Measurements from ENCODE around the gene TNXB. TPM values are rescaled to one million over a fixed set of nuclear protein-coding genes. Genes with fewer than 3 reads are reported as not detected.
"Not testable (repeated sequence)": the region's sequence is repeated elsewhere in the genome, so short reads cannot be mapped to it uniquely, and the experiment has no call there.

The TNXB gene
- total RNA-seq, 1 donor = 2.8 TPM

DNA sequence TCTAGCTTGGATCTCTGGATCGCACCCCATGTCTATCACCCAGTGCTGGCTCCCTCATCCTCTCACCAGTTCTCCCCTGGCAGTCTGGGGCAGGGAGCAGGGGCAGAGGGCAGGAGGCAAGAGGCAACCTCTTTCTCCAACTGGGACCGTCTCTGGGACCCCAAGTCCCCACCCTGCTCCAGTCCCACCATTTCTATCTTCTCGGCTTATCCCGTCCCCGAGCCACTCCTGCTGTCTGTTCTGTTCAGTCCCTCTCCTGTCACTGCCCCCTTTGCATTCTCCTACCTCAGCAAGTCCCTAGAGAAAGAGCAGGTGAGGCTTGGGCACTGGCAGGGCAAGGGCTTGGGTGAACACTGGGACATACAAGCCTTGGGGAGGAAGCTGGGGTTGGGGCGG lies 625 bp upstream of the TNXB start:
- H3K4me3 ChIP-seq (ENCODE audit: low read length) = no peak overlapping the region
- peaks cover 11% of the 10 kb centered on the region for H3K4me1 ChIP-seq (ENCODE audit: insufficient read depth, low read length)
- peaks cover 14% of the 10 kb centered on the region for H3K27me3 ChIP-seq (ENCODE audit: insufficient read depth, low read length)
- H3K9me3 ChIP-seq (ENCODE audit: low read depth, low read length) = no peaks in the 10 kb centered on the region

DNA sequence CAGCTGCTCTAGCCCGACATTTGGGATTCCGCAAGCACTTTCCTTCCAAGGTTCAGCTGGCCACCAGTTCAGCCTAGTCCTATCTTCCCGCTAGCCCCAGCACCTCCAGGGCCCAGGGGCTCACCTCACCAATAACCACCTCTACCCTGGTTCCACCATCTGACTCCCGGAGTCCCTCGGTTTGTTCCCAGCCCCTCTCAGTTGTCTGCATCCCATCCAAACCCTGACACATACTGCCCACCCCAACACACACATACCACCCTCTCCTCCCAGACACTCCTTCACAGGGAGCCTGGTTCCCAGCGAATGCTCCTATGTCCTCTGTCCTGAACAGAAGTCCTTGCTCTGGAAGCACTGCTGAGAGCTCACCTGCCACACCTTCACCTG lies 418 bp downstream of the TNXB start:
- peaks cover 11% of the 10 kb centered on the region for H3K4me1 ChIP-seq (ENCODE audit: insufficient read depth, low read length)
- H3K9me3 ChIP-seq (ENCODE audit: low read depth, low read length) = no peaks in the 10 kb centered on the region
- peaks cover 16% of the 10 kb centered on the region for H3K27me3 ChIP-seq (ENCODE audit: insufficient read depth, low read length)
- no peak overlapping the region for H3K4me3 ChIP-seq (ENCODE audit: low read length)

DNA sequence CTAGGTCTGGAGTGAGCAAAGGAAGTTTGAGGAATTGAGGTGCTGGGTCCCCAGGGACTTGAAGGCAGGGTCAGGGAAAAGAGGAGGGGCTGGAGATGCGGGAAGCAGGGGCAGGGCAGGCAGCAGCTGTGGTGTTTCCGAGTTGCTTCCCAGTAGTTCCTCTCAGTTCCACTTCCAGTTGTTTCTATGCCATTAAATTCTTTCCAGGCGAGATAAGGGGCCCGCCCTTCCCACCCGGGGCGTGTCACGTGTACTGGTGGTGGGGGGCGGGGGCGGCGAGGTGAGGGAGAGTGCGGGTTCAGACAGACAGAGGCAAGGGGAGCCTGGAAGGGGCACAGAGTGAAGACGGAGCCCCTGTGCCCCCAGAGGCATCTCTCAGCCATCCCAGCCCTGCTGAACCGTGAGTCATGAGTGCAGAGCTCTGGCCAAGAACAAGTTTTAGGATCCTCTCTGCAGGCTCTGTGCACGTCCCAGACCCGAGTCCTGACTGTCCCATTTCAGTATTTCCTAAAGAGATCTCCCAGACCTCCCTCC lies 977 bp downstream of the TNXB start:
- H3K27me3 ChIP-seq (ENCODE audit: insufficient read depth, low read length) = peaks cover 16% of the 10 kb centered on the region
- no peaks in the 10 kb centered on the region for H3K9me3 ChIP-seq (ENCODE audit: low read depth, low read length)
- peaks cover 11% of the 10 kb centered on the region for H3K4me1 ChIP-seq (ENCODE audit: insufficient read depth, low read length)
- H3K4me3 ChIP-seq (ENCODE audit: low read length) = no peak overlapping the region

DNA sequence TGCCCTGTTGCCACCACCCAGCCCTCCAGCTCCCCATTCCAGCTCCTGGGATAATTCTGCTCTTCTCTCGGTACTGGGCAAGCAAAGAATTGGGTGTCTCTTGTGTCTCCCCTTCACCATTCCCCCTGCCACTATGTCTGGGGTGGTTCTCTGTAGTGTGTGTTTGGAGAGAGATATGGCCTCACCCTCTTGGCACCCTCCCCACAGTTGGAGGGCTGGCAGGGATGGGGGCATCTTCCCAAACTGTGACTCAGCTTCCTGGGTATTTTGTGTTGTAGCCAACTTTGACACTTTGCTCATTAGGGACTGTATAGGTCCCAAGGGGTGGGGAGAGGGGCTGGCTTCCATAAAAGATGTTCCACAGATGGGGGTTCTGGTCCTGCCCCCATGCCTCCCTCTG lies 1.7 kb downstream of the TNXB start:
- Histone ChIP-seq H3K9me3 (ENCODE audit: low read depth, low read length) (no peaks in the 10 kb centered on the region), H3K4me1 (ENCODE audit: insufficient read depth, low read length) (peaks cover 11% of the 10 kb centered on the region), H3K4me3 (ENCODE audit: low read length) (no peak overlapping the region), H3K27me3 (ENCODE audit: insufficient read depth, low read length) (peaks cover 16% of the 10 kb centered on the region)

DNA sequence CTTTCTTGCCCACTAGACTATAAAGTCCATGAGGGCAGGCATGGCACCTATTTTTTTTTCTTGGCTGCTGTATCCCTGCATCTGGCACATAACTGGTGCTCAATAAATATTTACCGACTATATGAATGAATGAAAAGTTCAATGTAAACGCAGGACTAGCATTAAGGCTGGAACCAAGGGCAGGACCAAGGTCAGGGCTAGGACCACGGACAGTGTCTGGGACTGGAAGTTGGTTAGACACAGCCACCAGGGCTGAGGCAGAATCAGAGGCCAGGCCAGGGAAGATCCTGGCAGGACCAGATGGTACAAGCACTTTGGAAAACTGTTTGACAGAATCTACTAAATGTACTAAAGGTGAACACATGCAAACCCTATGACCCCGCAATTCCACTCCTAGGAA lies 3.7 kb downstream of the TNXB start:
- Histone ChIP-seq H3K4me3 (ENCODE audit: low read length) (no peak overlapping the region), H3K9me3 (ENCODE audit: low read depth, low read length) (no peaks in the 10 kb centered on the region), H3K4me1 (ENCODE audit: insufficient read depth, low read length) (peaks cover 11% of the 10 kb centered on the region), H3K27me3 (ENCODE audit: insufficient read depth, low read length) (peaks cover 16% of the 10 kb centered on the region)

DNA sequence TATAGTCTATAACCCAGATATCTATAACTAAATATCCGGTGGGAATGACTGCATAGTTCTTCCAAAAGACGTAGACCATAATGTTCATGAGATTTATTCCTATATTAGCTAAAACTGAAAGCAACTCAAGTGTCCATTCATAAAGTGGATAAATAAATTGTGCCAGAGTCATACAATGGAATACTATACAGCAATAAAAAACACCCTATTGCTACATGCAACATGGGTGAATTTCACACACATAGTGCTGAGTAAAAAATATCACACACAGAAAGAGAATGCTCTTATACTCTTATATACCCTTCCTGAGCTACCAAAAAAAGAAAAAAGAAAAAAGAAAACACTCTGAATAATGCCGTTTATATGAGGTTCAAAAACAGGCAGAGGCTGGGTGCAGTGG lies 6.9 kb downstream of the TNXB start:
- H3K4me1 ChIP-seq (ENCODE audit: insufficient read depth, low read length) = no peaks in the 10 kb centered on the region
- no peaks in the 10 kb centered on the region for H3K9me3 ChIP-seq (ENCODE audit: low read depth, low read length)
- H3K4me3 ChIP-seq (ENCODE audit: low read length) = no peak overlapping the region
- H3K27me3 ChIP-seq (ENCODE audit: insufficient read depth, low read length) = peaks cover 17% of the 10 kb centered on the region

DNA sequence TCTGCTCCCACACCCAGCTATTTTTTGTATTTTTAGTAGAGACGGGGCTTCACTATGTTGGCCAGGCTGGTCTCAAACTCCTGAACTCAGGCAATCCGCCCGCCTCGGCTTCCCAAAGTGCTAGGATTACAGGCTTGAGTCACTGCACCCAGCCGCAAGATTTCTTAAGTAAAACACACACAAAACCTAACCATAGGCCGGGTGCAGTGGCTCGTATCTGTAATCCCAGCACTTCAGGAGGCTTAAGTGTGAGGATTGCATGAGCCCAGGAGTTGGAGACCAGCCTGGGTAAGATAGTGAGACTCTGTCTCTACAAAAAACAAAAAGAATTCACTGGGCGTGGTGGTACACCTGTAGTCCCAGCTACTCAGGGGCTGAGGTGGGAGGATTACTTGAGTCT lies 8.9 kb downstream of the TNXB start:
- not testable (repeated sequence) for H3K4me3 ChIP-seq (ENCODE audit: low read length); H3K9me3 ChIP-seq (ENCODE audit: low read depth, low read length); H3K4me1 ChIP-seq (ENCODE audit: insufficient read depth, low read length)
- peaks cover 26% of the 10 kb centered on the region for H3K27me3 ChIP-seq (ENCODE audit: insufficient read depth, low read length)

DNA sequence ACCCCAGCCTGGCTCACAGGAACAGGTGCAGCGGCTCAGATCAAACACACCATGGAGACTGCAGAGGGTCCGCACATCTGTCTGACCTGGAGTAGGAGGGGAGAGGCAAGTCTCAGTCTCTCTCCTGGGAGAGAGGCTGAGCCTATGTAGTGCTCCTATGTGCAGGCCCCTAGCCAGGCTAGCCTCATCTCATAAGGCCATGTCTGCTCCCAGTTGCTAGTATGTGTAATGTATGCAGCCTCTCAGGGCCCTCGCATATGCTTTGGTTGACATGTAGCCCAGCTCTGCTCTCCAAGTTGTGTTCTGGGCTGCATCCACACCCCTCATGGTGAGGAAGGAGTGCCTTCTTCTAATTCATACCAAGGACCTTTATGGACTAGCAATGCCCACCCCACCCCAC lies 11.8 kb downstream of the TNXB start:
- H3K27me3 ChIP-seq (ENCODE audit: insufficient read depth, low read length) = peaks cover 25% of the 10 kb centered on the region
- H3K9me3 ChIP-seq (ENCODE audit: low read depth, low read length) = no peaks in the 10 kb centered on the region
- no peak overlapping the region for H3K4me3 ChIP-seq (ENCODE audit: low read length)
- H3K4me1 ChIP-seq (ENCODE audit: insufficient read depth, low read length) = no peaks in the 10 kb centered on the region

DNA sequence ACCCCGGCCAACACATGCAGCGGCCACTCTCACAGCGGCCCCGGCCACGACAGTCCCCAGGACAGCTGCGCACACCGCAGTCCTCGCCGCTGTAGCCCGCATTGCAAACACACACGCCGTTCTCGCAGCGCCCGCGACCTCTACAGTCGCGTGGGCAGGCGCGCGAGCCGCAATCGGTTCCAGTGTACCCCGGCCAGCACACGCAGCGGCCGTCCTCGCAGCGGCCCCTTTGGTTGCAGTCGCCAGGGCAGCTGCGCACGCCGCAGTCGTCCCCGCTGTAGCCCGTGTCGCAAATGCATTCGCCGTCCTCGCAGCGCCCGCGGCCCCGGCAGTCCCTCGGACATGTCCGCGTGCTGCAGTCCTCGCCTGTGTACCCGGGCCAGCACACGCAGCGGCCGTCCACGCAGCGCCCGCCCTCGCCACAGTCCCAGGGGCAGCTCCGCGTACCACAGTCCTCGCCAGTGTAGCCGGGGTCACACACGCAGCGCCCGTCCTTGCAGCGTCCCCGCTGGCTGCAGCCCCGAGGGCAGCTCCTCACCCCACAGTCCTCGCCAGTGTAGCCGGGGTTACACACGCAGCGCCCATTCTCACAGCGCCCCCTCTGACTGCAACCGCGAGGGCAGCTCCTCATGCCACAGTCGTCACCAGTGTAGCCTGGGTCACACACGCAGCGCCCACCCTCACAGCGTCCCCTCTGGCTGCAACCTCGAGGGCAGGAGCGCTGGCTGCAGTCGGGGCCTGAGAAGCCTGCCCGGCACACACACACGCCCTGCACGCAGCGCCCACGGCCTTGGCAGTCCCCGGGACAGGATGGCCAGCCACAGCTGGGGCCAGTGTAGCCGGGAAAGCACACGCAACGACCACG lies 12.5 kb downstream of the TNXB start:
- Histone ChIP-seq H3K4me1 (ENCODE audit: insufficient read depth, low read length) (no peaks in the 10 kb centered on the region), H3K9me3 (ENCODE audit: low read depth, low read length) (no peaks in the 10 kb centered on the region), H3K4me3 (ENCODE audit: low read length) (no peak overlapping the region), H3K27me3 (ENCODE audit: insufficient read depth, low read length) (peaks cover 25% of the 10 kb centered on the region)

DNA sequence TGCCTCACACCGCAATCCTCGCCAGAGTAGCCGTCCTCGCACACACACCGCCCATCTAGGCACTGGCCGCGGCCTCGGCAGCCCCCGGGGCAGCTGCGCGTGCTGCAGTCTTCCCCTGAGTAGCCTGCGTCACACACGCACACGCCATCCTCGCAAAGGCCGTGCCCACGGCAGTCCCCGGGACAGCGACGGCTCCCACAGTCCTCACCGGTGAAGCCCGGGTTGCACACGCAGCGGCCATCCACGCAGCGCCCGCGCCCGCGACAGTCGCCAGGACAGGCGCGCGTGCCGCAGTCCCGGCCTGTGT lies 13.1 kb downstream of the TNXB start:
- Histone ChIP-seq H3K27me3 (ENCODE audit: insufficient read depth, low read length) (peaks cover 25% of the 10 kb centered on the region), H3K4me3 (ENCODE audit: low read length) (no peak overlapping the region), H3K9me3 (ENCODE audit: low read depth, low read length) (no peaks in the 10 kb centered on the region), H3K4me1 (ENCODE audit: insufficient read depth, low read length) (no peaks in the 10 kb centered on the region)

DNA sequence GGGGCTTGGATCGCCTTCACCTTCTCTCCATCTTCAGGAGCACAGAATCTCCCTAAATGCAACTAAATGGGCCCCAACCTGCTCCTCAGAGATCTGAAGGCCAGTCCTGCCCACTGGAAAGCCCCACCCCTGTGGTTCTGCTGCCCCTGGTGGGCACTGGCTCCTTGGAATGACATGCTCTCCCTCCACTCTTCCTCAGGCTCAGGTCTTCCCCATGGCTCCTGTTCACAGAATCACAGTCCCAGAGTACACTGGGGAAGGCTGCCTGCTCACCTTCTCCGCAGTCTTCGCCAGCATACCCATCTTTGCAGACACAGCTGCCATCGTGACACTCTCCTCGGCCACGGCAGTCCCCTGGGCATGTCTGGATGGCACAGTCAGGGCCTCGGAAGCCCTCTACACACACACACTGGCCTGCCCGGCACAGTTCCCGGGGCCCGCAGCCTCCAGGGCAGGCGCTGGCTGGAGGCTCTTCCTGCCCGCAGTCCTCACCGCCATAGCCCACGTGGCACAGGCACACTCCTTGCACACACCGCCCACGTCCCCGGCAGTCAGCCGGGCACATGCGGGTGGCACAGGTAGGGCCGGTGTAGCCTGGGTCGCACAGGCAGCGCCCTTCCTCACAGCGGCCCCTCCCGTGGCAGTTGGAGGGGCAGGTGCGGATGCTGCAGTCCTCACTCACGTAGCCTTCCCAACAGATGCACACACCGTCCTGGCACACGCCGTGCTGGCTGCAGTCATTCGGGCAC lies 13.6 kb downstream of the TNXB start:
- Histone ChIP-seq H3K4me1 (ENCODE audit: insufficient read depth, low read length) (no peaks in the 10 kb centered on the region), H3K9me3 (ENCODE audit: low read depth, low read length) (no peaks in the 10 kb centered on the region), H3K4me3 (ENCODE audit: low read length) (no peak overlapping the region), H3K27me3 (ENCODE audit: insufficient read depth, low read length) (peaks cover 25% of the 10 kb centered on the region)

DNA sequence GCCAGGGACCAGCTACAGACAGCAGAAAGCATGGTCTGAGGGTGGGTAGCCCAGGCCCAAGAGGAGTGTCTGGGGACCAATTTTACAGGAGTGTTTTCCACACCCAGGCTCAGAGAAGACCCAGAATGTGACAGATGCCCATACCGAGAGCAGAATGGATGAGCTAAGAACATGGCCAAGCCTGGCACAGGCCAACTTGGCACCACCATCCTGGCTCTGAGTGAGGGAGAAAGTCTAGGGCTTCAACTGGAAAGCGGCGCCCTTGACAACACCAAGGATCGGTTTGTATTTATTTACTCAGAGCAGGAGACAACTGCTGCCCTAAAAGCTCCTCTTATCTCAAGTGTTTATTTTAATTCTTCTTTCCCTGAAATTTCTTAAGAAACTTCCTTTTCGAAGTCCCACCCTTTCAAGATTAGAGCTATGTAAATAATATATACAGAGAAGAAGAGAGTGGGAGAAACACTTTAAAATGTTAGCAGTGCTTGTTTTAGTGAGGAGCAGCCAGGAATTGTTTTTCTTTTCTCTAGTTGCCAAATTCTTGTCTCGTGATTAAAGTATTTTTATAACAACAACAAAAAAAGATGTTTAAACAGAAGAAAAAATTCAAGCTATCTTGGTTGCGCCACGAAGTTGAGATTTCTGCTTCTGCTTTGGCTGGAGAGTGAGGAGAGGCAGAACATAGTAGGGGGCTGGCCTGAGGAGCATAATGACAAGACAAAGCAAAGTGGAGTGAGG lies 16.2 kb downstream of the TNXB start:
- H3K9me3 ChIP-seq (ENCODE audit: low read depth, low read length) = no peaks in the 10 kb centered on the region
- H3K4me1 ChIP-seq (ENCODE audit: insufficient read depth, low read length) = no peaks in the 10 kb centered on the region
- no peak overlapping the region for H3K4me3 ChIP-seq (ENCODE audit: low read length)
- peaks cover 24% of the 10 kb centered on the region for H3K27me3 ChIP-seq (ENCODE audit: insufficient read depth, low read length)

DNA sequence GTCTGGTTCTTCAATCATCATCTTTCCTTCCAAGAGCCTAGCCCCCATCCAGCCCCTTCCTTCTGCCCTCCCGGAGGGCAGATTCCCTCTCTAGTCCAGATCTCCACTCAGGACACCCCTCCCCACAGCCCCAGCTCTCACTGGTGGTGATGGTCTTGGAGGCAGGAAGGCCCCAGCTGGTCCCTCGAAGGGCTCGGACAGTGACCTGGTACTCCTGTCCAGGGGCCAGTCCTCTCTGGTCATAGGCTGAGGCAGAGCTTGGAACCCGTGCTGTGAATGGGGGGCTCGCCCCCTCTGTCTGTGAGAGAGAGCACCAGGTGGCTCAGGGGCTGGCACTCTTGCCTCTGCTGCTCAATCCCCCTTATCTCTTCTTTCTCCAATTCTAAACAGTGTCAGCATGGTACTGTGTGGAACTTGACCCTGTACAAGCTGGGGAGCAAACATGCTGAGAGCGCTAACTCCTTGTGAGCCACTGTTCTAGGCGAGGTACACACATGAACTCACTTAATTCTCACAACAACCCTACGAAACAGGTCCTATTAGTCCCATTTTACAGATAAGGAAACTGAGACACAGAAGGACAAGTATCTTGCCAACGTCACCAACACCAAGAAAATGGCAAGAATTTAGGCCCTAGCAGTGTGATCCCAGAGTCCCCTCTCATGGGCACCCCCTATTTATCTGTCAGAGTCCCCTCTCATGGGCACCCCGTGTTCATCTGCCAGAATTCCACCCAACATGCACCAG lies 19.9 kb downstream of the TNXB start:
- Histone ChIP-seq H3K9me3 (ENCODE audit: low read depth, low read length) (no peaks in the 10 kb centered on the region), H3K4me3 (ENCODE audit: low read length) (no peak overlapping the region), H3K27me3 (ENCODE audit: insufficient read depth, low read length) (peaks cover 14% of the 10 kb centered on the region), H3K4me1 (ENCODE audit: insufficient read depth, low read length) (no peaks in the 10 kb centered on the region)

DNA sequence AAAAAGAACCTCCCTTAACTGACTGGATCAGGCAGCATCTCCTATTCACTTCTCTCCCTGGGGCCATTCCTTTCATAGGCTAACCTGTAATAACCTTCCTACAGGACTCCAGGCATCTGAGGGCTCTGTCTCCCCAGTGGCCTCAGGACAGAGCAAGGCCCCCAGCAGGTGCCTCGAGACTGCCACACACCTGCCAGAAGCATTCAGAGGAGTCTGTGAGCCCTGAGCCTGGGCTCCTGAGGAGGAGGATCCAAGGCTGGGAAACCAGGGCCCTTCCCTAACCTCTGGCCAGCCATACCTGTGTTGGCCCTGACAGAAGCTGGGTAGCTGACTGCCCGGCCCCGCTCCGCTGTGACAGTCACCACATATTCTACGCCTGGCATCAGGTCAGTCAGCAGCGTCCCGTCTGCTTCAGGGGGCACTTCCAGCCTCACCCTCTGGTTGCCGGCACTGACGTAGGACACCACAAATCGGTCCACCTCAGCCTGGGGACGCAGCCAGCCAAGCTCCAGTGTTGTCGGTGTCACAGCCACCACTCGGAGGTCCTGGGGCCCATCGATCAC lies 20.6 kb downstream of the TNXB start:
- Histone ChIP-seq H3K4me3 (ENCODE audit: low read length) (no peak overlapping the region), H3K27me3 (ENCODE audit: insufficient read depth, low read length) (peaks cover 14% of the 10 kb centered on the region), H3K9me3 (ENCODE audit: low read depth, low read length) (no peaks in the 10 kb centered on the region), H3K4me1 (ENCODE audit: insufficient read depth, low read length) (no peaks in the 10 kb centered on the region)
